Stimulated activated memory B cell treated with anti-CD40 and anti-IgM and Interleukin-4, amounts not matched to agents 10 μg/mL and 1 μg/mL and 100 μg/mL, for 72 hours (primary cell): ENCODE data around the gene SLC38A1.

Source experiments
- ATAC-seq: fragments of 150-1000 bp; cut with Tn5 transposase; 2 replicates; pipeline ENCODE4 v1.10.0; 2021
- H3K27ac Mint-ChIP-seq: one replicate; pipeline ENCODE4 v1.8.0; 2022; ENCODE audit warnings: mild to moderate bottlenecking, mixed read lengths
- H3K27me3 Mint-ChIP-seq: one replicate; pipeline ENCODE4 v1.8.0; 2022; ENCODE audit warnings: mixed read lengths
- H3K36me3 Mint-ChIP-seq: one replicate; pipeline ENCODE4 v1.8.0; 2022; ENCODE audit warnings: mixed read lengths
- H3K4me1 Mint-ChIP-seq: one replicate; pipeline ENCODE4 v1.8.0; 2022; ENCODE audit warnings: mixed read lengths
- H3K4me3 Mint-ChIP-seq: one replicate; pipeline ENCODE4 v1.8.0; 2022; ENCODE audit warnings: mild to moderate bottlenecking, moderate library complexity, mixed read lengths
- H3K9me3 Mint-ChIP-seq: one replicate; pipeline ENCODE4 v1.8.0; 2022; ENCODE audit warnings: mixed read lengths

Gene SLC38A1

GRCh38 chr12:46160101-46160980, 108.5 kb downstream of the SLC38A1 start:
- H3K27me3 Mint-ChIP-seq: no peaks in the 10 kb centered on the region
- H3K9me3 Mint-ChIP-seq: peaks cover 8% of the 10 kb centered on the region
- no peak overlapping the region for H3K27ac Mint-ChIP-seq
- ATAC-seq: no peak
- H3K36me3 Mint-ChIP-seq: peaks cover 13% of the 10 kb centered on the region
- H3K4me3 Mint-ChIP-seq: no peak overlapping the region
- peaks cover 7% of the 10 kb centered on the region for H3K4me1 Mint-ChIP-seq

GRCh38 chr12:46159309-46159901, 109.4 kb downstream of the SLC38A1 start:
- peaks cover 8% of the 10 kb centered on the region for H3K9me3 Mint-ChIP-seq
- no peaks in the 10 kb centered on the region for H3K27me3 Mint-ChIP-seq
- no peak overlapping the region for H3K4me3 Mint-ChIP-seq
- H3K4me1 Mint-ChIP-seq: peaks cover 7% of the 10 kb centered on the region
- H3K36me3 Mint-ChIP-seq: peaks cover 13% of the 10 kb centered on the region
- no peak overlapping the region for H3K27ac Mint-ChIP-seq
- ATAC-seq: no peak

- ATAC-seq: no peak
- no peak overlapping the region for H3K4me3 Mint-ChIP-seq
- H3K4me1 Mint-ChIP-seq: peaks cover 7% of the 10 kb centered on the region
- H3K27ac Mint-ChIP-seq: no peak overlapping the region
- H3K9me3 Mint-ChIP-seq: peaks cover 8% of the 10 kb centered on the region
- H3K27me3 Mint-ChIP-seq: no peaks in the 10 kb centered on the region
- peaks cover 13% of the 10 kb centered on the region for H3K36me3 Mint-ChIP-seq
Observed at GRCh38 chr12:46158501-46158900, 110.3 kb downstream of the SLC38A1 start.

GRCh38 chr12:46154221-46154985, 114.4 kb downstream of the SLC38A1 start:
- H3K4me1 Mint-ChIP-seq: peaks cover 14% of the 10 kb centered on the region
- H3K27ac Mint-ChIP-seq: no peak overlapping the region
- H3K9me3 Mint-ChIP-seq: peaks cover 8% of the 10 kb centered on the region
- no peak overlapping the region for H3K4me3 Mint-ChIP-seq
- no peaks in the 10 kb centered on the region for H3K27me3 Mint-ChIP-seq
- ATAC-seq: no peak
- H3K36me3 Mint-ChIP-seq: peaks cover 13% of the 10 kb centered on the region

GRCh38 chr12:46153268-46153872, 115.5 kb downstream of the SLC38A1 start:
- H3K36me3 Mint-ChIP-seq: peaks cover 13% of the 10 kb centered on the region
- no peak overlapping the region for H3K27ac Mint-ChIP-seq
- peaks cover 14% of the 10 kb centered on the region for H3K4me1 Mint-ChIP-seq
- no peak overlapping the region for H3K4me3 Mint-ChIP-seq
- no peak for ATAC-seq
- peaks cover 8% of the 10 kb centered on the region for H3K9me3 Mint-ChIP-seq
- peaks cover 3% of the 10 kb centered on the region for H3K27me3 Mint-ChIP-seq

- H3K36me3 Mint-ChIP-seq: peaks cover 13% of the 10 kb centered on the region
- peaks cover 11% of the 10 kb centered on the region for H3K4me1 Mint-ChIP-seq
- H3K27me3 Mint-ChIP-seq: peaks cover 12% of the 10 kb centered on the region
- H3K4me3 Mint-ChIP-seq: no peak overlapping the region
- no peak overlapping the region for H3K27ac Mint-ChIP-seq
- ATAC-seq: no peak
- H3K9me3 Mint-ChIP-seq: peaks cover 8% of the 10 kb centered on the region
Observed at GRCh38 chr12:46152456-46152855, 116.4 kb downstream of the SLC38A1 start.

- no peak for ATAC-seq
- H3K4me3 Mint-ChIP-seq: no peak overlapping the region
- H3K4me1 Mint-ChIP-seq: peaks cover 7% of the 10 kb centered on the region
- peak overlapping the region; percentile 70 for H3K27ac Mint-ChIP-seq
- no peaks in the 10 kb centered on the region for H3K9me3 Mint-ChIP-seq
- H3K36me3 Mint-ChIP-seq: no peaks in the 10 kb centered on the region
- H3K27me3 Mint-ChIP-seq: peaks cover 13% of the 10 kb centered on the region
Observed at GRCh38 chr12:46150735-46151134, 118.1 kb downstream of the SLC38A1 start.

- ATAC-seq: no peak
Observed at GRCh38 chr12:46149905-46150304, 118.9 kb downstream of the SLC38A1 start.

GRCh38 chr12:46149079-46149464, 119.8 kb downstream of the SLC38A1 start:
- Mint-ChIP-seq H3K9me3 (no peaks in the 10 kb centered on the region), H3K4me1 (peaks cover 7% of the 10 kb centered on the region), H3K27ac (no peak overlapping the region), H3K36me3 (no peaks in the 10 kb centered on the region), H3K4me3 (no peak overlapping the region), H3K27me3 (peaks cover 13% of the 10 kb centered on the region)
- no peak for ATAC-seq

More at GRCh38 chr12:46149905-46150304, 118.9 kb downstream of the SLC38A1 start:
- H3K27me3 Mint-ChIP-seq: peaks cover 13% of the 10 kb centered on the region
- no peak overlapping the region for H3K27ac Mint-ChIP-seq
- H3K4me1 Mint-ChIP-seq: peaks cover 7% of the 10 kb centered on the region
- H3K9me3 Mint-ChIP-seq: no peaks in the 10 kb centered on the region
- H3K4me3 Mint-ChIP-seq: no peak overlapping the region
- no peaks in the 10 kb centered on the region for H3K36me3 Mint-ChIP-seq

- Mint-ChIP-seq H3K27ac (no peak overlapping the region), H3K9me3 (no peaks in the 10 kb centered on the region), H3K27me3 (peaks cover 13% of the 10 kb centered on the region), H3K36me3 (no peaks in the 10 kb centered on the region), H3K4me1 (peaks cover 7% of the 10 kb centered on the region), H3K4me3 (no peak overlapping the region)
- ATAC-seq: no peak
Observed at GRCh38 chr12:46148327-46149078, 120.3 kb downstream of the SLC38A1 start.

- H3K4me3 Mint-ChIP-seq: no peak overlapping the region
- peaks cover 7% of the 10 kb centered on the region for H3K4me1 Mint-ChIP-seq
- no peak overlapping the region for H3K27ac Mint-ChIP-seq
- H3K9me3 Mint-ChIP-seq: no peaks in the 10 kb centered on the region
- H3K27me3 Mint-ChIP-seq: peaks cover 18% of the 10 kb centered on the region
- no peak for ATAC-seq
- no peaks in the 10 kb centered on the region for H3K36me3 Mint-ChIP-seq
Observed at GRCh38 chr12:46147144-46147543, 121.7 kb downstream of the SLC38A1 start.

- ATAC-seq: no peak
- Mint-ChIP-seq H3K27ac (no peak overlapping the region), H3K36me3 (no peaks in the 10 kb centered on the region), H3K4me3 (no peak overlapping the region), H3K27me3 (peaks cover 18% of the 10 kb centered on the region), H3K4me1 (peaks cover 4% of the 10 kb centered on the region), H3K9me3 (no peaks in the 10 kb centered on the region)
Observed at GRCh38 chr12:46145881-46146280, 123.0 kb downstream of the SLC38A1 start.

- H3K27me3 Mint-ChIP-seq: peaks cover 18% of the 10 kb centered on the region
- H3K36me3 Mint-ChIP-seq: no peaks in the 10 kb centered on the region
Observed at GRCh38 chr12:46144433-46144832, 124.4 kb downstream of the SLC38A1 start.

GRCh38 chr12:46136249-46136648, 132.6 kb downstream of the SLC38A1 start:
- no peaks in the 10 kb centered on the region for H3K36me3 Mint-ChIP-seq
- no peaks in the 10 kb centered on the region for H3K27me3 Mint-ChIP-seq
- no peaks in the 10 kb centered on the region for H3K9me3 Mint-ChIP-seq
- no peak for ATAC-seq
- no peak overlapping the region for H3K27ac Mint-ChIP-seq
- H3K4me1 Mint-ChIP-seq: no peaks in the 10 kb centered on the region
- no peak overlapping the region for H3K4me3 Mint-ChIP-seq

More at GRCh38 chr12:46144433-46144832, 124.4 kb downstream of the SLC38A1 start:
- H3K27ac Mint-ChIP-seq: no peak overlapping the region
- ATAC-seq: no peak
- H3K4me1 Mint-ChIP-seq: no peaks in the 10 kb centered on the region
- no peak overlapping the region for H3K4me3 Mint-ChIP-seq
- H3K9me3 Mint-ChIP-seq: no peaks in the 10 kb centered on the region
